Transverse colon (tissue), 4 donors: ENCODE results near the gene NEO1. TPM values are rescaled to one million over a fixed set of nuclear protein-coding genes. Genes with fewer than 3 reads are reported as not detected.
A peak's percentile ranks its signal among the peaks of the same experiment; 100 is the strongest.

Experiments
- DNase-seq: peaks from one replicate; pipeline ENCODE4 v3.0.0-alpha.2; 2019
- H3K27ac ChIP-seq, 4 donors: fragments of 200-600 bp; sonication (generic); 2 replicates each; pipeline ENCODE4 v1.5.1; 2016 to 2018; ENCODE audit warnings: inconsistent platforms in 4 of 4
- H3K27me3 ChIP-seq: fragments of 200-600 bp; sonication (generic); 2 replicates; pipeline ENCODE4 v1.5.1; 2017; ENCODE audit warnings: inconsistent platforms
- H3K36me3 ChIP-seq, 4 donors: fragments of 200-600 bp; sonication (generic); 2 replicates each; pipeline ENCODE4 v1.5.1; 2017 to 2019; ENCODE audit warnings: inconsistent platforms in 4 of 4
- H3K4me1 ChIP-seq, 4 donors: fragments of 200-600 bp; sonication (generic); 2 replicates each; pipeline ENCODE4 v1.5.1; 2017 to 2020; ENCODE audit warnings: inconsistent platforms in 4 of 4
- H3K4me3 ChIP-seq, 4 donors: fragments of 200-600 bp; sonication (generic); 1 replicate in 1 of 4; 2 replicates in 3 of 4; pipeline versions ENCODE4 v1.5.1 to v1.6.1; 2017 to 2019; ENCODE audit warnings: inconsistent platforms in 4 of 4
- H3K9me3 ChIP-seq, 2 donors: fragments of 200-600 bp; sonication (generic); 2 replicates each; pipeline ENCODE4 v1.5.1; 2017 to 2019; ENCODE audit warnings: inconsistent platforms in 2 of 2
- CTCF ChIP-seq, 5 experiments: fragments of 200-600 bp in 3 of 5; fragments of 450-650 bp in 2 of 5; sonication (generic) in 3 of 5; IDR thresholded peaks; 1 replicate in 2 of 5; 2 replicates in 3 of 5; pipeline ENCODE4 v1.5.1; 2016 to 2017; ENCODE audit warnings: antibody characterized with exemption in 5 of 5, inconsistent platforms in 3 of 5, mild to moderate bottlenecking in 2 of 5, moderate library complexity in 1 of 5
- EP300 ChIP-seq: sonication (generic); formaldehyde crosslinking; IDR thresholded peaks from one replicate; pipeline ENCODE4 v1.6.1; 2017; ENCODE audit warnings: antibody characterized with exemption, low read depth
- POLR2A ChIP-seq: fragments of 450-650 bp; IDR thresholded peaks from one replicate; pipeline ENCODE4 v1.6.1; 2016; ENCODE audit warnings: antibody characterized with exemption, mild to moderate bottlenecking, moderate library complexity
- POLR2AphosphoS5 ChIP-seq, 3 donors: sonication (generic); formaldehyde crosslinking; IDR thresholded peaks; one replicate each; pipeline ENCODE4 v1.6.1; 2016; ENCODE audit warnings: antibody characterized with exemption in 3 of 3
- WGBS, 2 donors: methylation state at CpG; one replicate each; pipeline ENCODE4 v1.1.5; 2018; ENCODE audit warnings: low coverage in 1 of 2; 5-methylcytosine and 5-hydroxymethylcytosine counted together
- in situ Hi-C, 4 donors: fragments of 200-750 bp; cut with MboI; loops; one replicate each; pipeline versions ENCODE4 v1.15.0 to v1.15.1; 2017; ENCODE audit warnings: low sequenced_read_pairs in 3 of 4, low pct_ligation_motif_present in 1 of 4, low pct_unique_long_range_greater_than_20kb in 1 of 4
- intact Hi-C: fragments of 100-400 bp; cut with DNase I; formaldehyde crosslinking; loops from one replicate; pipeline ENCODE4 v1.15.1; 2023; ENCODE audit warnings: low total_unique reads
- total RNA-seq, 4 donors: library from RNA; depleted of rRNA; stranded (reverse); fragments of >200 nt; gene quantifications; one replicate each; pipeline ENCODE4 v1.1.0, GENCODE V29; 2016

The NEO1 gene
- total RNA-seq, 4 donors from 2014 or later: 100 to 188 (median 135) TPM

GRCh38 chr15:73226093-73226814, 174.0 kb downstream of the NEO1 start:
- in situ Hi-C loops: no loop called here
- Histone ChIP-seq H3K4me3 (no peak overlapping the region), H3K27ac (peak overlapping the region; percentile 48 to 81 (median 68)), H3K36me3 (peaks cover 0 to 4% (median 0%) of the 10 kb centered on the region in 4 donors), H3K4me1 (peaks cover 3 to 47% (median 20%) of the 10 kb centered on the region in 4 donors), H3K27me3 (no peaks in the 10 kb centered on the region), H3K9me3 (no peaks in the 10 kb centered on the region)
- DNase-seq: no peak
- intact Hi-C loops: no loop called here
- no peak for TF ChIP-seq POLR2AphosphoS5 (IDR thresholded peaks at IDR 0.05)
- no peak for TF ChIP-seq POLR2A
- no peak for TF ChIP-seq EP300
- no peak for TF ChIP-seq CTCF (IDR thresholded peaks at IDR 0.05)
- WGBS, 2 donors: 74 to 93% methylated on average over 3 to 9 of the region's 9 CpGs

GRCh38 chr15:73227433-73228056, 175.3 kb downstream of the NEO1 start:
- WGBS, 2 donors: 50 to 60% methylated on average over 5 to 6 of the region's 6 CpGs
- intact Hi-C loops: no loop called here

GRCh38 chr15:73228128-73228646, 175.9 kb downstream of the NEO1 start:
- in situ Hi-C loops: no loop called here
- no peaks in the 10 kb centered on the region for H3K27me3 ChIP-seq
- peak overlapping the region; percentile 60 to 81 (median 69) for H3K27ac ChIP-seq
- DNase-seq: no peak
- H3K36me3 ChIP-seq: peaks cover 0 to 4% (median 0%) of the 10 kb centered on the region in 4 donors
- 75 to 92% methylated on average over 1 of the region's 1 CpG for WGBS, 2 donors
- intact Hi-C loops: no loop called here
- H3K4me3 ChIP-seq: no peak overlapping the region
- no peaks in the 10 kb centered on the region for H3K9me3 ChIP-seq
- peaks cover 3 to 47% (median 20%) of the 10 kb centered on the region in 4 donors for H3K4me1 ChIP-seq
- TF ChIP-seq CTCF (IDR thresholded peaks at IDR 0.05) (no peak), EP300 (no peak), POLR2A (no peak)

More at GRCh38 chr15:73227433-73228056, 175.3 kb downstream of the NEO1 start:
- Histone ChIP-seq H3K4me3 (no peak overlapping the region), H3K27me3 (no peaks in the 10 kb centered on the region), H3K4me1 (peaks cover 3 to 47% (median 20%) of the 10 kb centered on the region in 4 donors), H3K9me3 (no peaks in the 10 kb centered on the region), H3K27ac (peak overlapping the region; percentile 60 to 81 (median 69)), H3K36me3 (peaks cover 0 to 4% (median 0%) of the 10 kb centered on the region in 4 donors)
- DNase-seq: no peak
- in situ Hi-C loops: no loop called here
- TF ChIP-seq CTCF (IDR thresholded peaks at IDR 0.05) (no peak), POLR2AphosphoS5 (IDR thresholded peaks at IDR 0.05) (peak in 1 of 3 donors; percentile 31)

- intact Hi-C loops: no loop called here
- peaks cover 0 to 24% (median 9%) of the 10 kb centered on the region in 4 donors for H3K4me1 ChIP-seq
- in situ Hi-C loops: no loop called here
- H3K36me3 ChIP-seq: peaks cover 0 to 4% (median 0%) of the 10 kb centered on the region in 4 donors
- H3K9me3 ChIP-seq: no peaks in the 10 kb centered on the region
- TF ChIP-seq EP300: no peak
- no peak for TF ChIP-seq CTCF (IDR thresholded peaks at IDR 0.05)
- TF ChIP-seq POLR2A: no peak
- WGBS, 2 donors: 44% methylated on average over 2 of the region's 2 CpGs; no CpG with 5 or more reads in 1 of the 2 donors
- no peak for DNase-seq
- H3K27me3 ChIP-seq: no peaks in the 10 kb centered on the region
- no peak overlapping the region for H3K27ac ChIP-seq
- H3K4me3 ChIP-seq: no peak overlapping the region
Measured at GRCh38 chr15:73231661-73232419, 179.6 kb downstream of the NEO1 start.
